GM21528 (cell line): ENCODE data around the gene FAM81A.
"Not testable (repeated sequence)": the region's sequence is repeated elsewhere in the genome, so short reads cannot be mapped to it uniquely, and the experiment has no call there.

ENCODE experiments used
- ATAC-seq: cut with Tn5 transposase; IDR thresholded peaks from one replicate; pipeline ENCODE4 v1.9.1; 2021; ENCODE audit warnings: mild to moderate bottlenecking, moderate library complexity; ENCODE audit not compliant: unreplicated experiment, low FRiP score

The FAM81A gene

GRCh38 chr15:59420986-59421618, 16.9 kb upstream of the FAM81A start:
- no peak for ATAC-seq

GRCh38 chr15:59424616-59425015, 13.4 kb upstream of the FAM81A start:
- ATAC-seq: no peak

GRCh38 chr15:59428898-59429297, 9.1 kb upstream of the FAM81A start:
- ATAC-seq: not testable (repeated sequence)

GRCh38 chr15:59432389-59432788, 5.6 kb upstream of the FAM81A start:
- no peak for ATAC-seq

- ATAC-seq: no peak
Measured at GRCh38 chr15:59434481-59434880, 3.5 kb upstream of the FAM81A start.

GRCh38 chr15:59436774-59437141, 1.2 kb upstream of the FAM81A start:
- no peak for ATAC-seq

- no peak for ATAC-seq
Measured at GRCh38 chr15:59437142-59437816, 707 bp upstream of the FAM81A start.

- no peak for ATAC-seq
Measured at GRCh38 chr15:59438625-59439290, 772 bp downstream of the FAM81A start.

GRCh38 chr15:59439576-59439975, 1.6 kb downstream of the FAM81A start:
- ATAC-seq: no peak

- ATAC-seq: no peak
Measured at GRCh38 chr15:59443341-59444072, 5.5 kb downstream of the FAM81A start.

GRCh38 chr15:59444081-59444835, 6.3 kb downstream of the FAM81A start:
- no peak for ATAC-seq

- ATAC-seq: no peak
Measured at GRCh38 chr15:59444980-59445545, 7.1 kb downstream of the FAM81A start.

- ATAC-seq: no peak
Measured at GRCh38 chr15:59446232-59446957, 8.4 kb downstream of the FAM81A start.

GRCh38 chr15:59447367-59447766, 9.4 kb downstream of the FAM81A start:
- no peak for ATAC-seq

- ATAC-seq: no peak
Measured at GRCh38 chr15:59448871-59449270, 10.9 kb downstream of the FAM81A start.

- ATAC-seq: no peak
Measured at GRCh38 chr15:59453474-59454215, 15.7 kb downstream of the FAM81A start.

- ATAC-seq: no peak
Measured at GRCh38 chr15:59456114-59456513, 18.1 kb downstream of the FAM81A start.

GRCh38 chr15:59457103-59457502, 19.1 kb downstream of the FAM81A start:
- no peak for ATAC-seq

- no peak for ATAC-seq
Measured at GRCh38 chr15:59461521-59461920, 23.5 kb downstream of the FAM81A start.
